Measurements from ENCODE around the gene PYHIN1. TPM values are rescaled to one million over a fixed set of nuclear protein-coding genes. Genes with fewer than 3 reads are reported as not detected.
A peak's percentile ranks its signal among the peaks of the same experiment; 100 is the strongest.

PYHIN1 gene
- total and polyA plus RNA-seq, 2 of the 8 experiments (the other 6 are each of a cell fraction or from before 2014, with no cell fraction given), result not detected

- no peaks in the 10 kb centered on the region for H3K36me3 ChIP-seq (ENCODE audit: control insufficient read depth in 2 of 4, insufficient read depth in 4 of 4, low read length in 3 of 4)
- H3K18ac ChIP-seq (ENCODE audit: extremely low read depth, low read length), result no peak overlapping the region; the same call in 1 of the 2 replicates
- DNase-seq (ENCODE audit: low read depth in 1 of 2, low spot score in 2 of 2) (no peak), FAIRE-seq (peak; percentile 88)
- H3K27me3 ChIP-seq (replicated peaks in 1 of 4; ENCODE audit: control insufficient read depth in 3 of 4, extremely low read depth in 1 of 4, insufficient read depth in 3 of 4, low read length in 3 of 4), result peaks cover 0 to under 1% (median 0%) of the 10 kb centered on the region in 4 experiments; a peak in 1 of 7 replicates
- H3K4ac ChIP-seq (replicated peaks; ENCODE audit: insufficient read length, low read depth, low read length), result no peak overlapping the region
- peak overlapping the region; percentile 58 to 79 (median 72); a peak in 7 of 8 replicates for H3K4me3 ChIP-seq (ENCODE audit: extremely low read depth in 1 of 4, insufficient read depth in 2 of 4, low read depth in 3 of 4, low read length in 4 of 4)
- H3K9me3 ChIP-seq (ENCODE audit: insufficient read depth in 2 of 2, low read depth in 1 of 2, low read length in 1 of 2), result no peaks in the 10 kb centered on the region
- H3K9ac ChIP-seq (replicated peaks in 1 of 4; ENCODE audit: extremely low read depth in 1 of 4, low read depth in 3 of 4, low read length in 3 of 4), result peak overlapping the region in 1 of 4 experiments; percentile 23; a peak in 1 of 7 replicates
- no peaks in the 10 kb centered on the region for H3K79me2 ChIP-seq (ENCODE audit: control insufficient read depth in 1 of 2, insufficient read depth in 2 of 2, low read length in 2 of 2)
- H4K8ac ChIP-seq (ENCODE audit: extremely low read depth, insufficient read depth, low read length), result no peak overlapping the region
- no peak overlapping the region for H3K23ac ChIP-seq (ENCODE audit: insufficient read length)
- peaks cover 5% of the 10 kb centered on the region for H3K23me2 ChIP-seq (ENCODE audit: low read depth, low read length)
- H4K91ac ChIP-seq (replicated peaks; ENCODE audit: insufficient read length, low read length), result no peak overlapping the region
- peak overlapping the region; percentile 99 for H2AFZ ChIP-seq (ENCODE audit: low read length)
- H3K4me2 ChIP-seq (ENCODE audit: insufficient read depth in 1 of 2, low read depth in 2 of 2, low read length in 2 of 2), result peak overlapping the region; percentile 61 to 95
- peaks cover 0 to 9% (median 2%) of the 10 kb centered on the region in 4 experiments; a peak in 3 of 7 replicates for H3K4me1 ChIP-seq (replicated peaks in 1 of 4; ENCODE audit: control insufficient read depth in 3 of 4, insufficient read depth in 4 of 4, low read length in 3 of 4)
- no peaks in the 10 kb centered on the region for H4K20me1 ChIP-seq (replicated peaks in 1 of 2; ENCODE audit: control insufficient read depth in 1 of 2, insufficient read depth in 2 of 2, low read length in 2 of 2)
- ChIA-PET POLR2A (ENCODE audit: partially characterized antibody) (no interaction called here), CTCF (ENCODE audit: partially characterized antibody) (interaction anchor here (0.9 to 2.8 kb wide), 18 partner anchors 10 to 837 kb away, joined by 3 to 27 read pairs (median 5); no protein-coding TSS in a partner anchor)
- WGBS, 2 experiments (ENCODE audit: extremely low coverage in 1 of 2, insufficient coverage in 1 of 2, insufficient read length in 1 of 2, insufficient replicate concordance in 2 of 2, low coverage in 1 of 2, low lambda C conversion rate in 2 of 2, missing lambda C conversion rate in 1 of 2), result 4% methylated on average over 13 of the region's 13 CpGs; no CpG with 5 or more reads in 1 of the 2 experiments
- H2BK12ac ChIP-seq (ENCODE audit: low read depth, low read length), result no peak overlapping the region
- H3K27ac ChIP-seq (ENCODE audit: low read depth, low read length), result no peak overlapping the region
- no peak overlapping the region for H2AK5ac ChIP-seq (ENCODE audit: low read depth, low read length)
- no peak overlapping the region for H2BK20ac ChIP-seq (ENCODE audit: low read length)
- H2BK120ac ChIP-seq (replicated peaks; ENCODE audit: low read depth, low read length), result no peak overlapping the region
- no peak overlapping the region for H3K56ac ChIP-seq (replicated peaks; ENCODE audit: insufficient read length, low read depth, low read length)
- no peak overlapping the region for H2BK5ac ChIP-seq (ENCODE audit: low read depth, low read length)
- H3K79me1 ChIP-seq (ENCODE audit: low read depth, low read length), result no peaks in the 10 kb centered on the region
- H2BK15ac ChIP-seq (ENCODE audit: low read length), result no peak overlapping the region
- H3K14ac ChIP-seq (ENCODE audit: insufficient read length), result no peak overlapping the region
- H4K5ac ChIP-seq (ENCODE audit: insufficient read length, low read depth, low read length), result peak overlapping the region; percentile 18
- no peak for TF ChIP-seq JUND (IDR thresholded peaks at IDR 0.05; ENCODE audit: low read length)
- TF ChIP-seq, protein P1, sequence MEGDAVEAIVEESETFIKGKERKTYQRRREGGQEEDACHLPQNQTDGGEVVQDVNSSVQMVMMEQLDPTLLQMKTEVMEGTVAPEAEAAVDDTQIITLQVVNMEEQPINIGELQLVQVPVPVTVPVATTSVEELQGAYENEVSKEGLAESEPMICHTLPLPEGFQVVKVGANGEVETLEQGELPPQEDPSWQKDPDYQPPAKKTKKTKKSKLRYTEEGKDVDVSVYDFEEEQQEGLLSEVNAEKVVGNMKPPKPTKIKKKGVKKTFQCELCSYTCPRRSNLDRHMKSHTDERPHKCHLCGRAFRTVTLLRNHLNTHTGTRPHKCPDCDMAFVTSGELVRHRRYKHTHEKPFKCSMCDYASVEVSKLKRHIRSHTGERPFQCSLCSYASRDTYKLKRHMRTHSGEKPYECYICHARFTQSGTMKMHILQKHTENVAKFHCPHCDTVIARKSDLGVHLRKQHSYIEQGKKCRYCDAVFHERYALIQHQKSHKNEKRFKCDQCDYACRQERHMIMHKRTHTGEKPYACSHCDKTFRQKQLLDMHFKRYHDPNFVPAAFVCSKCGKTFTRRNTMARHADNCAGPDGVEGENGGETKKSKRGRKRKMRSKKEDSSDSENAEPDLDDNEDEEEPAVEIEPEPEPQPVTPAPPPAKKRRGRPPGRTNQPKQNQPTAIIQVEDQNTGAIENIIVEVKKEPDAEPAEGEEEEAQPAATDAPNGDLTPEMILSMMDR (IDR thresholded peaks at IDR 0.05; ENCODE audit: control extremely low read depth in 1 of 3, insufficient read depth in 1 of 3, low read depth in 1 of 3, low read length in 3 of 3), result peak in 2 of 3 experiments; percentile 62 to 72; a peak in 2 of 4 replicates
- TF ChIP-seq HDAC2 (IDR thresholded peaks at IDR 0.05; ENCODE audit: borderline replicate concordance in 1 of 2, low read depth in 2 of 2, low read length in 2 of 2), result no peak
- TF ChIP-seq NRF1 (IDR thresholded peaks at IDR 0.05; ENCODE audit: low read depth, low read length), result no peak
- TF ChIP-seq RNF2 (IDR thresholded peaks at IDR 0.05; ENCODE audit: borderline replicate concordance, low read depth, low read length, missing control alignments, poor library complexity, severe bottlenecking), result no peak
- no peak for TF ChIP-seq CBX8 (IDR thresholded peaks at IDR 0.05; ENCODE audit: borderline replicate concordance, low read depth, low read length)
- no peak for TF ChIP-seq HDAC6 (IDR thresholded peaks at IDR 0.05; ENCODE audit: low read depth, low read length)
- no peak for TF ChIP-seq BACH1 (IDR thresholded peaks at IDR 0.05; ENCODE audit: low read length)
- no peak for TF ChIP-seq TAF7 (optimal IDR thresholded peaks at IDR 0.05; ENCODE audit: borderline replicate concordance, low read depth, low read length)
- TF ChIP-seq SIX5 (IDR thresholded peaks at IDR 0.05; ENCODE audit: low read depth, low read length), result no peak
Observed at GRCh38 chr1:158998781-158999161, 67.4 kb downstream of the PYHIN1 start.

Measured in H1 (cell line).